Brain microvascular endothelial cell (primary cell): ENCODE measurements around the gene INPP1.

Experiments
- DNase-seq: peaks from one replicate; pipeline ENCODE4 v3.0.0-alpha.2; 2020
- H3K27ac ChIP-seq: fragments of 250-450 bp; sonication (Bioruptor Pico); 2 replicates; pipeline ENCODE4 v1.5.1; 2020; ENCODE audit warnings: mild to moderate bottlenecking, moderate library complexity
- H3K27me3 ChIP-seq: fragments of 250-450 bp; sonication (Bioruptor Pico); replicated peaks from 2 replicates; pipeline ENCODE4 v1.5.1; 2020; ENCODE audit warnings: mild to moderate bottlenecking
- H3K36me3 ChIP-seq: fragments of 250-450 bp; sonication (Bioruptor Pico); replicated peaks from 2 replicates; pipeline ENCODE4 v1.5.1; 2020; ENCODE audit warnings: mild to moderate bottlenecking
- H3K4me3 ChIP-seq: 2 replicates; pipeline ENCODE4 v1.5.1; 2011; ENCODE audit warnings: low read depth, mild to moderate bottlenecking, control low read depth, low read length, moderate library complexity
- in situ Hi-C: cut with HindIII; loops from 2 replicates; pipeline ENCODE4 v1.10.0; 2017; ENCODE audit warnings: low sequenced_read_pairs, low pct_ligation_motif_present
- TF ChIP-seq, protein P1 (sequence below): IDR thresholded peaks from 2 replicates; pipeline ENCODE4 v1.5.1; 2011; ENCODE audit warnings: low read depth, mild to moderate bottlenecking, moderate library complexity, low read length, control low read depth, inconsistent platforms; ENCODE audit errors: missing control alignments

Gene INPP1

DNA sequence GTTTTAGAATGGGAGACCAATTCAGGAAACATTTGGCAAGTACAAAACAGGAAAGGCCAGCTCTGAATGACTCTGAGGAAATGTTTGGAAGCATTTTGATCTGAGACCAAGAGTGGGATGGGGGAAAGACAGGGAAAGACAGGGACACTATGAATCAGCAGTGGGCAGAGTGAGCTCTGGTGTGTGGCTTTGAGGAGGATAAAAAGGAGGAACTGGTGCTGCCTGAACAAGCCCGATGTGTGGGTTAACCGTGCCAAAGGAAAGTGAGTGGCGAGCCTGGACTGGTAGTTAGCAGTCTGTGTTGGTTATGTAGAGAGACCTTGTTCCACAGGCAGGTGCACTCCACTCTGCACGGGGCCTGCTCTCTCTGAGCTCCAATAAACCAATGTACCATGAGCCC is 70.0 kb downstream of the INPP1 start:
- TF ChIP-seq, protein P1, sequence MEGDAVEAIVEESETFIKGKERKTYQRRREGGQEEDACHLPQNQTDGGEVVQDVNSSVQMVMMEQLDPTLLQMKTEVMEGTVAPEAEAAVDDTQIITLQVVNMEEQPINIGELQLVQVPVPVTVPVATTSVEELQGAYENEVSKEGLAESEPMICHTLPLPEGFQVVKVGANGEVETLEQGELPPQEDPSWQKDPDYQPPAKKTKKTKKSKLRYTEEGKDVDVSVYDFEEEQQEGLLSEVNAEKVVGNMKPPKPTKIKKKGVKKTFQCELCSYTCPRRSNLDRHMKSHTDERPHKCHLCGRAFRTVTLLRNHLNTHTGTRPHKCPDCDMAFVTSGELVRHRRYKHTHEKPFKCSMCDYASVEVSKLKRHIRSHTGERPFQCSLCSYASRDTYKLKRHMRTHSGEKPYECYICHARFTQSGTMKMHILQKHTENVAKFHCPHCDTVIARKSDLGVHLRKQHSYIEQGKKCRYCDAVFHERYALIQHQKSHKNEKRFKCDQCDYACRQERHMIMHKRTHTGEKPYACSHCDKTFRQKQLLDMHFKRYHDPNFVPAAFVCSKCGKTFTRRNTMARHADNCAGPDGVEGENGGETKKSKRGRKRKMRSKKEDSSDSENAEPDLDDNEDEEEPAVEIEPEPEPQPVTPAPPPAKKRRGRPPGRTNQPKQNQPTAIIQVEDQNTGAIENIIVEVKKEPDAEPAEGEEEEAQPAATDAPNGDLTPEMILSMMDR = no peak
- in situ Hi-C loops = no loop called here
- no peaks in the 10 kb centered on the region for H3K27me3 ChIP-seq
- no peaks in the 10 kb centered on the region for H3K36me3 ChIP-seq
- no peak for DNase-seq
- H3K27ac ChIP-seq = no peak overlapping the region
- no peak overlapping the region for H3K4me3 ChIP-seq

DNA sequence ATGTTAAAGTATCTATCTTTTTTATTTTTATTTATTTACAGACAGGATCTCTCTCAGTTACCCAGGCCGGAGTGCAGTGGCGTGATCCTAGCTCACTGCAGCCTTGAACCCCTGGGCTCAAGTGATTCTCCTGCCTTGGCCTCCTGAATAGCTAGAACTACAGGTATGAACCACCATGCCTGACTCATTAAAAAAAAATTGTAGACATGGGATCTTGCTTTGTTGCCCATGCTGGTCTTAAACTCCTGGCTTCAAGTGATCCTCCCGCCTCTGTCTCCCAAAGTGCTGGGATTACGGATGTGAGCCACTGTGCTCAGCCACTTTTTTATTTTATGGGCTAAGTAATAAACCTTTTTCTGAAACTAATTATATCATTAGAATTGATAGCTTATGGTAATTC is 71.9 kb downstream of the INPP1 start:
- Histone ChIP-seq H3K4me3 (no peak overlapping the region), H3K36me3 (no peaks in the 10 kb centered on the region), H3K27me3 (no peaks in the 10 kb centered on the region), H3K27ac (no peak overlapping the region)
- TF ChIP-seq, protein P1 = no peak
- in situ Hi-C loops = no loop called here
- DNase-seq = no peak

DNA sequence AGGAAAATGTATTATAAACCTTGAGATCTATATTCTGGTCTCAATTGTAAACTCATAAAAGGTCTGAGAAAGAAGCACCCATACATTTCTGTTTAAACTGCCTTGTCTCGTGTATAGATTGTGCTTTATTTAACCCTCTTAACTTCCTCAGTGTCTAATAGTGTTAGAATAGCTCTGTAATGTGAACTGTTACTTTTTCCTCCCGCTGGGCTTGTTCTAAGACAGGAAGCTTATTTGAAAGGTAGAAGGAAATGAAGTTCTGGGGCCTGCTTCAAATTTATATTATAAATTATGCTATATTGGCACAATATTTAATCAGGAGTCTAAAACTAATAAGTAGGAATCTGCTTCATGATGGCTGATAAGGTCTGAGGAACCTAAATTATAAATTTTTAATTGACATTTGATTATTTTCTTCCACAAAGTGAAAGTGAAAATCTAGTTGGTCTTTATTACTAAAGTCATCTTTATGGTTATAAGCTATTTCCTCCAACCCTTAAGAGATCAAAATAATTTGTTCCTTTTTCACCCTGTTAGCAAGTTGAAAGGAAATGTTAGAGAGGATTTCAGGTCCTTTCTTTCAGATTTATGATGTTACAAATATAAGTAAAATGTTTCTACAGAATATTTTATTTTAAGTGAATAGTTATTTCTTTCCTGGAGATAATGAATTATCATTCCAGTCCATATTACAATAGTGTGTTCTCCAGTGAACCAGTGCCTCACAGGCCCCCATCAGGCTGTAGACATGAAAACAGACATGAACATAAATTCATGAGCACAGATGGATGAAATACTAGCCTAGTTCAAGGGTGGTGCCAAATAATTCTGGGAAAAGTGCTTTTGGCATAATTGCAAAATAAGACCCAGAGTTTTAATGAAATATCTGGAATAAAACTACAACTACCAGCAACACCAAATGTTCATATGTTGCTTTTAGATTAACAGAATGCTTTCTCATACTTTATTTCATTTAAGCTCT is 72.7 kb downstream of the INPP1 start:
- no peak for DNase-seq
- TF ChIP-seq, protein P1 = no peak
- H3K4me3 ChIP-seq = no peak overlapping the region
- in situ Hi-C loops = no loop called here
- no peaks in the 10 kb centered on the region for H3K27me3 ChIP-seq
- no peak overlapping the region for H3K27ac ChIP-seq
- H3K36me3 ChIP-seq = no peaks in the 10 kb centered on the region

DNA sequence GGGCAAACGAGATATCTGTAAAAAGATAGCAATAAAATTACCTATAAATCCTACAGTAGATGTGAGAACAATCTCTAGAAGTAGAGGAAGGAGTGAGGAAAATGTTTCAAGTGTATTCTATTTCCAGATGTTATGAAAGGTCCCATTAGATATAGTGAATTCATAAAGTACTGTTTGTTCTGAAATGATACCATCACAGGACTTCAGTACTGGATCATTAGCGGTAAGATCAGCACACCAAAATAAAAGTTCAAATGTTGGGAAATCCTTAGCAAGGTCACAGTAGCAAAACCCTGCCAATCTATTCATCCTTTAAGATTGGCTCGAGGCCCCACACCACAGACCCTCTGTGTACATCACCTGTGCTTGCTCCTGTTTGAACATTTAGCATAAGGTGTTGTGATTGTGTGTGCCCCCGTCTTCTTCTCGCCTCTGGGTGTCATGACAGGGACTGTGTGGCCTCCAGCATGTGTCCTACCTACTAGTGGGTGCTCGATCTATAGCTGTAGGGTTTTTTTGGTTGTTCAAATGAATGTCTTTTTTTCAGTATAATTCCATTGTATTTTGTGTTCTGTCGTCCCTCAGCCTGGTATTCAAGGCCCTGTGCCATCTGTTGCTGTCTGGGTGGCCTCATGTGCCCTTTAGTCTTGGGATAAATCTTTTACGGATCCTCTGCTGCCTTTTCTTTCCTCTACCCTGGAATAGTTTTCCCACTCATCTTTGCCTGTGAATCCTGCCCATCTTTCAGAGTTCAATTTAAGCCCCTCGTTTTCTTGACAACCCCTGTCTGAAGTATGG is 73.9 kb downstream of the INPP1 start:
- TF ChIP-seq, protein P1 = no peak
- H3K4me3 ChIP-seq = no peak overlapping the region
- H3K27ac ChIP-seq = no peak overlapping the region
- H3K27me3 ChIP-seq = no peaks in the 10 kb centered on the region
- no peak for DNase-seq
- H3K36me3 ChIP-seq = no peaks in the 10 kb centered on the region
- in situ Hi-C loops = no loop called here

DNA sequence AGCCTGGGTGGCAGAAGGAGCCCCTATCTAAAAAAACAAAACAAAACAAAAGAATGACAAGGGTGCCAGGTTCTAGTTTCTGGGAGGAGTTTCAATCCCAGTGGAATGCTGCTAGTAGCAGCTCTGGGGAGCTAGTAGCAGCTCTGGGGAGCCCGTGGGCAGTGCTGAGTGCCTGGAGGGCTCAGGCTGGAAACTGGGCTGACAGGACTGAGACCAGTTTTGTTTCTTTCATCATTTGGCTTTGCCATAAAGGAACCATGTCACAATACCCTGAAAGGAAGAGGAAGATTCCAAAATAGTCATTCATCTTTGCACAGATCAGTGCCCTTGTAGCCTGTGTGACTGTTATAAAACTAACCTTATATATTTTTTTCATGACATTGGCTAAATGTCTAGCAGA is 75.3 kb downstream of the INPP1 start:
- Histone ChIP-seq H3K27ac (no peak overlapping the region), H3K27me3 (no peaks in the 10 kb centered on the region), H3K4me3 (no peak overlapping the region), H3K36me3 (no peaks in the 10 kb centered on the region)
- no peak for DNase-seq
- TF ChIP-seq, protein P1 = no peak
- in situ Hi-C loops = no loop called here
